AG04450 (cell line): Measurements from ENCODE around the gene TRAF7. TPM values are rescaled to one million over a fixed set of nuclear protein-coding genes. Genes with fewer than 3 reads are reported as not detected.
"Not testable (repeated sequence)": the region's sequence is repeated elsewhere in the genome, so short reads cannot be mapped to it uniquely, and the experiment has no call there.

Source experiments
- CTCF ChIA-PET: fragments of 300-600, 350-600 bp; formaldehyde crosslinking; extraction: SDS; loops from one replicate; lab custom pipeline; 2022; ENCODE audit warnings: antibody characterized with exemption, inconsistent platforms; lab: Charles Lee
- POLR2A ChIA-PET: fragments of 350-600 bp; formaldehyde crosslinking; extraction: SDS; loops from one replicate; lab custom pipeline; 2021; ENCODE audit warnings: antibody characterized with exemption, inconsistent platforms; lab: Yijun Ruan, JAX
- DNase-seq: peaks from one replicate; pipeline ENCODE4 v3.0.0-alpha.2; 2011; ENCODE audit warnings: low read depth, low spot score
- H3K27ac ChIP-seq: one replicate; pipeline ENCODE4 v1.5.1; 2012; ENCODE audit warnings: low read depth, low read length, control low read depth
- H3K27me3 ChIP-seq: one replicate; pipeline ENCODE4 v1.6.0; 2012; ENCODE audit warnings: low read length; ENCODE audit not compliant: control insufficient read depth, insufficient read depth
- H3K4me3 ChIP-seq: 2 replicates; pipeline ENCODE4 v1.5.1; 2011; ENCODE audit warnings: mild to moderate bottlenecking, low read depth, low read length, control low read depth
- H3K9me3 ChIP-seq: 2 replicates; pipeline ENCODE4 v1.5.1; 2012; ENCODE audit warnings: low read length; ENCODE audit not compliant: control insufficient read depth, insufficient read depth
- CTCF ChIP-seq: IDR thresholded peaks from 2 replicates; pipeline ENCODE4 v1.5.1; 2011; ENCODE audit warnings: low read depth, low read length, control low read depth, inconsistent platforms
- polyA minus RNA-seq: library from RNA; depleted of rRNA, polyadenylated mRNA; stranded (reverse); fragments of >200 nt; gene quantifications from 2 replicates; pipeline ENCODE4 v1.2.3, GENCODE V29; 2011; rRNA and poly(A)+ RNA removed
- polyA plus RNA-seq: library from polyadenylated mRNA; depleted of rRNA; stranded (reverse); fragments of >200 nt; gene quantifications from 2 replicates; pipeline ENCODE4 v1.2.3, GENCODE V29; 2011; rRNA removed

TRAF7 gene
- 35.2 and 49.3 TPM in 2 replicates for polyA plus RNA-seq
- polyA minus RNA-seq, result 63.6 and 89.1 TPM in 2 replicates

DNA sequence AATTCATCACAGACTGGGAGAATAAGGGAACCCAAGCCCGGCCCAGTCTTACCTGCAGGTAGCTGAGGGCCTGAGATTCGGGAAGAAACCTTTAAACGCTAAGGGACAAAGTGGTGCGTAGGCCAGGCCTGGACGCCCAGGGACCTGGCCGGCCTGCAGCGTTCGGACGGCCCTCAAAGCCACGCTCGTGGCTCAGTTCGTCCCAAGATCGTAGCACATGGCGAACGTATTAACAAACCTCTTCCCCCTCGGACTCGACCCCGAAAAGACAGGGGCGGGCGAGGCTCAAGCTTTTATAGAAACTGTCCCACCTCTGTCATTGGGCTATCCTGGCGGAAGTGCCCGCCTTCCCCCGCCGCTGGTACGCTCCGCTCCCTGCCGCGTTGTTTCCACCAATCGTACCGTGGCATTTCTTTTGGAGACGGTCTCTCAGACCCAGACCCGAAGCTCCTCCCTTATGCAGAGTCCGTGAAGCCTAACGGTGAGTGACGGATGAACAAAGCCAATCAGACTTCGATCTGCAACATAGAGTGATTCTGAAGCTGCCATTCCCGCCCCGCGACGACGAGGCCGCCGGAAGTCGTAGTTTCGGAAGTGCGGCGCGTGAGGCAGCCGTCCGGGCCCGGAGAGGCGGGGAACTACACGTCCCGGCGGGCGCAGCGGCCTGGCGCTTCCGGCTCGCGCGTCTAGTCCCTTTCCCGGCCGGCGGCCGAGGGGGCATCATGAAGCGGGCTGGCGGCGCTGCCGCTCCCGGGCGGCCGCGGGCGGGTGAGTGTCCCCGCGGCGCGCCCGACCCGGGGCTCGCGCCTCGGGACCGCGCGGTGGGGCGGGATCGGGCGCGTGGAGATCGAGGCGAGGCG is at the start of gene TRAF7:
TRAF7 (plus strand) TSS at position 692 of the 860 bp plus-strand sequence. CDS start 8,139 bp downstream, outside the sequence.
- CTCF ChIA-PET, result interaction anchor here (1.0 to 5.2 kb wide), 4 partner anchors 11 to 151 kb away, joined by 3 to 21 read pairs (median 6); no protein-coding TSS in a partner anchor
- peak; percentile 100 for DNase-seq
- no peaks in the 10 kb centered on the region; the same call in 1 of the 2 replicates for H3K9me3 ChIP-seq
- H3K4me3 ChIP-seq, result peak within 1 kb of the TSS; percentile 99
- no peak for TF ChIP-seq CTCF
- POLR2A ChIA-PET, result interaction anchor here (0.6 to 2.3 kb wide), 67 partner anchors 8 to 373 kb away, joined by 3 to 34 read pairs (median 5); partner anchors contain the start of genes CASKIN1, DNASE1L2, ECI1 and GFER
- H3K27ac ChIP-seq, result peak within 1 kb of the TSS; percentile 73
- no peaks in the 10 kb centered on the region for H3K27me3 ChIP-seq

- H3K9me3 ChIP-seq, POLR2A ChIA-PET, CTCF ChIA-PET, H3K27me3 ChIP-seq, DNase-seq, H3K27ac ChIP-seq, H3K4me3 ChIP-seq: not testable (repeated sequence)
Observed at GRCh38 chr16:2106211-2106610, 49.4 kb upstream of the TRAF7 start.

- DNase-seq, result peak; percentile 44
- POLR2A ChIA-PET, H3K27me3 ChIP-seq, H3K9me3 ChIP-seq, CTCF ChIA-PET, H3K4me3 ChIP-seq: not testable (repeated sequence)
- H3K27ac ChIP-seq, result peak overlapping the region; percentile 83
Observed at GRCh38 chr16:2107121-2107790, 48.3 kb upstream of the TRAF7 start.

- POLR2A ChIA-PET, DNase-seq, CTCF ChIA-PET, H3K9me3 ChIP-seq, H3K4me3 ChIP-seq, H3K27me3 ChIP-seq: not testable (repeated sequence)
- peak overlapping the region; percentile 83 for H3K27ac ChIP-seq
Observed at GRCh38 chr16:2107791-2108125, 47.8 kb upstream of the TRAF7 start.

- POLR2A ChIA-PET, H3K27me3 ChIP-seq, H3K27ac ChIP-seq, DNase-seq, CTCF ChIA-PET, H3K4me3 ChIP-seq, H3K9me3 ChIP-seq: not testable (repeated sequence)
Observed at GRCh38 chr16:2108446-2109270, 46.9 kb upstream of the TRAF7 start.

- CTCF ChIA-PET, H3K27ac ChIP-seq, H3K9me3 ChIP-seq, H3K27me3 ChIP-seq, H3K4me3 ChIP-seq, DNase-seq: not testable (repeated sequence)
- POLR2A ChIA-PET, result interaction anchor here (0.6 kb wide), 1 partner anchor 21 kb away, joined by 3 read pairs; no protein-coding TSS in a partner anchor
Observed at GRCh38 chr16:2109271-2109580, 46.4 kb upstream of the TRAF7 start.

DNA sequence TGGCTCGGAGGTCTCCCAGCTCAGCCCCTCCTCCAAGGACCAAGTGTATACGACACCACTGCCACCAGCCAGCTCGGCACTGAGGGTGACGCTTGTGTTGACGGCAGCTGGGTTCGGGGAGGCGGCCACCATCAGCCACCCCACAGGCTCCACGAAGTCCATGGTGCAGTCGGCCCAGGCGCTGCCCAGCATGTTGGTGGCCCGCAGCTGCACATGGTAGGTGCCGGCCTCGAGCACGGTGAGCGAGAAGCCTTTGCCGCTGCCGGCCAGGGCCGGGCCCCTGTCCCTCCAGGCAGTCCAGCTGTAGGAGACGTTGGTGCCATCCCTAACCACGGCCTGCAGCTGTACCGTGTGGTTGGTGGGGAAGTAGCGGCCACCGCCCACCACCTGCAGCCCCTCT is 45.7 kb upstream of the TRAF7 start:
- H3K27ac ChIP-seq, H3K4me3 ChIP-seq, DNase-seq, H3K9me3 ChIP-seq, CTCF ChIA-PET, H3K27me3 ChIP-seq: not testable (repeated sequence)
- POLR2A ChIA-PET, result interaction anchor here (0.6 kb wide), 1 partner anchor 21 kb away, joined by 3 read pairs; no protein-coding TSS in a partner anchor

- H3K27ac ChIP-seq, DNase-seq, H3K9me3 ChIP-seq, H3K4me3 ChIP-seq, POLR2A ChIA-PET, CTCF ChIA-PET, H3K27me3 ChIP-seq: not testable (repeated sequence)
Observed at GRCh38 chr16:2110332-2111008, 45.1 kb upstream of the TRAF7 start.

DNA sequence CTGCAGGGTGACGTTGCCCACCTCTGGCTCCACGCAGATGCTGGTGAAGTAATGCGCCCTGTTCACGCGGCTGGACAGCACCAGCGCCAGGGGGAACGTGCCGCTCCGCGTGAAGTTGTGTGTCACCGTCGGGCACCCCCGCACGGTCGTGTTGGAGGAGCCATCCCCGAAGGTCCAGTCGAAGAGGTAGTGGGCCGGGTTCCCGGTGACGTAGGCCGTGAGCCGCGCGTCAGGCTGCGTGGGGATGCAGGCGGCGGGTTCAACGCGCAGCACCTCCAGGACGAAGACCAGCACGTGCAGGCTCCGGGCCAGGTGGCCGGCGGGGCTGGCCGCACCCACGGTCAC is 44.6 kb upstream of the TRAF7 start:
- CTCF ChIA-PET, result interaction anchor here (0.7 kb wide), 1 partner anchor 99 kb away, joined by 3 read pairs; no protein-coding TSS in a partner anchor
- H3K4me3 ChIP-seq, POLR2A ChIA-PET, H3K27ac ChIP-seq, H3K27me3 ChIP-seq, H3K9me3 ChIP-seq, DNase-seq: not testable (repeated sequence)
